ENCODE measurements around the gene CCSER2.

CCSER2 gene

DNA sequence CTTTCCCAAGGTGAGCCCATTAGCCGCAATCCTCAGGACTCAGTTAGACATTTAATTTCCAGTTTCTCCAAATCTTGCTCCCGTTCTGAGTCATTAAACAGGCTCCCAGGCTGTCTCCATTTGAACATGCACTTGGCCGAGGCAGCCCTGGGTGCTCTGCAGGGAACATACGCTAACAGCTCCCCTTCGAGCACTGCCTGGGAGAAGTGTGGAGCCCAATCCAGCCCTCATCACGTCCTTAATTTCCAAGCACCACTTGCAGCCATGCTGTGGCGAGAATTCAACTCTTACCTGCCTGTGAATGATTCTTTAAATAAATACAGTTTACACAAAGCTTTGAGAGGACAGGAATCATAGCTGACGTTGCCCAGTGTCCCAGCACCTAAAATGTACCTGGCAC is 218.2 kb downstream of the CCSER2 start:
- Histone ChIP-seq H3K36me3 (ENCODE audit: control insufficient read depth in 1 of 2, insufficient read depth in 2 of 2, low read depth in 1 of 2, low read length in 2 of 2) (no peaks in the 10 kb centered on the region), H3K4ac (ENCODE audit: low read depth in 1 of 2, low read length in 2 of 2) (no peak overlapping the region), H2BK5ac (ENCODE audit: low read depth, low read length, poor library complexity, severe bottlenecking) (no peak overlapping the region), H3K79me1 (replicated peaks; ENCODE audit: low read length, poor library complexity, severe bottlenecking) (no peaks in the 10 kb centered on the region), H3K4me2 (ENCODE audit: low read length, poor library complexity, severe bottlenecking) (no peak overlapping the region), H2BK120ac (ENCODE audit: low read depth, low read length) (no peak overlapping the region), H3K18ac (ENCODE audit: low read depth in 1 of 2, low read length in 2 of 2) (no peak overlapping the region), H4K91ac (ENCODE audit: low read length) (no peak overlapping the region), H2BK15ac (ENCODE audit: low read depth, poor library complexity, severe bottlenecking) (no peak overlapping the region), H2AK5ac (ENCODE audit: low read length, severe bottlenecking) (no peak overlapping the region), H3K27ac (ENCODE audit: low read length, poor library complexity, severe bottlenecking) (no peak overlapping the region), H4K8ac (ENCODE audit: low read length) (no peak overlapping the region), H3K27me3 (ENCODE audit: control insufficient read depth in 1 of 2, insufficient read depth in 1 of 2, low read length in 2 of 2) (peaks cover 27 to 32% of the 10 kb centered on the region in 2 experiments), H3K14ac (ENCODE audit: low read length in 2 of 2) (no peak overlapping the region), H3K4me1 (ENCODE audit: control insufficient read depth, insufficient read depth, low read depth, low read length) (no peaks in the 10 kb centered on the region), H3K4me3 (ENCODE audit: insufficient read depth in 1 of 2, low read depth in 1 of 2, low read length in 2 of 2) (no peak overlapping the region), H2AFZ (ENCODE audit: low read depth, low read length) (no peak overlapping the region), H3K9me3 (ENCODE audit: control insufficient read depth, low read length) (no peaks in the 10 kb centered on the region), H3K23ac (ENCODE audit: low read length in 2 of 2) (no peak overlapping the region), H2BK12ac (ENCODE audit: low read length in 2 of 2) (no peak overlapping the region), H3K9ac (ENCODE audit: low read length) (no peak overlapping the region)
- 78% methylated on average over 7 of the region's 8 CpGs for WGBS
- DNase-seq = no peak

DNA sequence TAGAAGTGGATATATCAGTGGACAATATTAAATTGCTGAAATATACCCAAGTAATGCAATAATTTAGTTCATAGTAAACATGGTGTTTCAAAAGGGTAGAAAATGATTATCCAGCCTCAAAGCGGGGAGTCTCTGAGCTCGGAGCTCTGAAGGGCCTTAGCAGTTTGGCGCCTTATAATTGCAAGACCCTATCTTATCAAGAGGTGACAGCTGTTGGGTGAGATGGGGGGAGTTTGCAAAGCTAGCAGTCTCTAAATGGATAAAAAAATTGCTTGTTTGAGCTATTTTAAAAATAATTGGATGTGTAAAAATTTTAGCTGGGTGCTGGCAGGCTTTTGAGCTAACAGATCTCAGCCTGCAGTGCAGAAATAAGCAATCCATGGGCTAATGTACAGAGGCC is 219.2 kb downstream of the CCSER2 start:
- no peak overlapping the region for H3K9ac ChIP-seq (ENCODE audit: low read length)
- no peak overlapping the region for H2BK120ac ChIP-seq (ENCODE audit: low read depth, low read length)
- H3K27ac ChIP-seq (ENCODE audit: low read length, poor library complexity, severe bottlenecking) = no peak overlapping the region
- no peak overlapping the region for H3K4me2 ChIP-seq (ENCODE audit: low read length, poor library complexity, severe bottlenecking)
- no peaks in the 10 kb centered on the region for H3K4me1 ChIP-seq (ENCODE audit: control insufficient read depth, insufficient read depth, low read depth, low read length)
- H2BK15ac ChIP-seq (ENCODE audit: low read depth, poor library complexity, severe bottlenecking) = no peak overlapping the region
- H3K4ac ChIP-seq (ENCODE audit: low read depth in 1 of 2, low read length in 2 of 2) = no peak overlapping the region
- no peak overlapping the region for H2BK5ac ChIP-seq (ENCODE audit: low read depth, low read length, poor library complexity, severe bottlenecking)
- no peak overlapping the region for H2AFZ ChIP-seq (ENCODE audit: low read depth, low read length)
- H3K18ac ChIP-seq (ENCODE audit: low read depth in 1 of 2, low read length in 2 of 2) = no peak overlapping the region
- no peaks in the 10 kb centered on the region for H3K9me3 ChIP-seq (ENCODE audit: control insufficient read depth, low read length)
- H3K4me3 ChIP-seq (ENCODE audit: insufficient read depth in 1 of 2, low read depth in 1 of 2, low read length in 2 of 2) = no peak overlapping the region
- no peak for DNase-seq
- no peak overlapping the region for H2AK5ac ChIP-seq (ENCODE audit: low read length, severe bottlenecking)
- no peaks in the 10 kb centered on the region for H3K79me1 ChIP-seq (replicated peaks; ENCODE audit: low read length, poor library complexity, severe bottlenecking)
- no peak overlapping the region for H2BK12ac ChIP-seq (ENCODE audit: low read length in 2 of 2)
- no peak overlapping the region for H4K91ac ChIP-seq (ENCODE audit: low read length)
- peaks cover 27 to 41% of the 10 kb centered on the region in 2 experiments for H3K27me3 ChIP-seq (ENCODE audit: control insufficient read depth in 1 of 2, insufficient read depth in 1 of 2, low read length in 2 of 2)
- 77% methylated on average over 3 of the region's 3 CpGs for WGBS
- no peaks in the 10 kb centered on the region for H3K36me3 ChIP-seq (ENCODE audit: control insufficient read depth in 1 of 2, insufficient read depth in 2 of 2, low read depth in 1 of 2, low read length in 2 of 2)
- H3K14ac ChIP-seq (ENCODE audit: low read length in 2 of 2) = no peak overlapping the region
- no peak overlapping the region for H4K8ac ChIP-seq (ENCODE audit: low read length)
- no peak overlapping the region for H3K23ac ChIP-seq (ENCODE audit: low read length in 2 of 2)

DNA sequence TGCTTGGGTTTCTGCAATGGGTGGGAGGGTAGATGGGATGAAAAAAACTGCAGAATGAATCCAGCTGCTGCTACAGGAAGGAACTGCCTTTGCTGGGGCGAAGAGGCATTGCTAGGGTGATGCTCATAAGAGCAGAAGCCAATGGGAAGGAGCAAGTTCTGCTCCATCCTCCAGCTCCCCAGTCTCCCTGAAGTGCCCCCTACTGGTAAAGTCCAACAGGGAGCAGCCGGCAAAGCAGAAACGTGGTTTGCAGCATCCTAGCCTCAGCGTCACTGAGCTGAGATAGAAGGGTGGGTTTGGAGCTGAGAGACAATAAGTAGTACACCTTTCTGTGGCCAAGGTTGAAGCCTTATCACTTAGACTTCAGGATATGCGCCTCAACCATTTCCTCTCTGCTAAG is 220.5 kb downstream of the CCSER2 start:
- Histone ChIP-seq H3K4me1 (ENCODE audit: control insufficient read depth, insufficient read depth, low read depth, low read length) (no peaks in the 10 kb centered on the region), H3K9me3 (ENCODE audit: control insufficient read depth, low read length) (no peaks in the 10 kb centered on the region), H3K4ac (ENCODE audit: low read depth in 1 of 2, low read length in 2 of 2) (no peak overlapping the region), H2BK120ac (ENCODE audit: low read depth, low read length) (no peak overlapping the region), H2BK12ac (ENCODE audit: low read length in 2 of 2) (no peak overlapping the region), H3K4me3 (ENCODE audit: insufficient read depth in 1 of 2, low read depth in 1 of 2, low read length in 2 of 2) (no peak overlapping the region), H4K91ac (ENCODE audit: low read length) (no peak overlapping the region), H3K23ac (ENCODE audit: low read length in 2 of 2) (no peak overlapping the region), H2AFZ (ENCODE audit: low read depth, low read length) (no peak overlapping the region), H3K9ac (ENCODE audit: low read length) (no peak overlapping the region), H2BK15ac (ENCODE audit: low read depth, poor library complexity, severe bottlenecking) (no peak overlapping the region), H2BK5ac (ENCODE audit: low read depth, low read length, poor library complexity, severe bottlenecking) (no peak overlapping the region), H3K27ac (ENCODE audit: low read length, poor library complexity, severe bottlenecking) (no peak overlapping the region), H4K8ac (ENCODE audit: low read length) (no peak overlapping the region), H3K18ac (ENCODE audit: low read depth in 1 of 2, low read length in 2 of 2) (no peak overlapping the region), H3K36me3 (ENCODE audit: control insufficient read depth in 1 of 2, insufficient read depth in 2 of 2, low read depth in 1 of 2, low read length in 2 of 2) (no peaks in the 10 kb centered on the region), H3K79me1 (replicated peaks; ENCODE audit: low read length, poor library complexity, severe bottlenecking) (no peaks in the 10 kb centered on the region), H3K4me2 (ENCODE audit: low read length, poor library complexity, severe bottlenecking) (no peak overlapping the region), H3K14ac (ENCODE audit: low read length in 2 of 2) (no peak overlapping the region), H3K27me3 (ENCODE audit: control insufficient read depth in 1 of 2, insufficient read depth in 1 of 2, low read length in 2 of 2) (peaks cover 27 to 41% of the 10 kb centered on the region in 2 experiments), H2AK5ac (ENCODE audit: low read length, severe bottlenecking) (no peak overlapping the region)
- DNase-seq = no peak
- WGBS = 57% methylated on average over 5 of the region's 5 CpGs

DNA sequence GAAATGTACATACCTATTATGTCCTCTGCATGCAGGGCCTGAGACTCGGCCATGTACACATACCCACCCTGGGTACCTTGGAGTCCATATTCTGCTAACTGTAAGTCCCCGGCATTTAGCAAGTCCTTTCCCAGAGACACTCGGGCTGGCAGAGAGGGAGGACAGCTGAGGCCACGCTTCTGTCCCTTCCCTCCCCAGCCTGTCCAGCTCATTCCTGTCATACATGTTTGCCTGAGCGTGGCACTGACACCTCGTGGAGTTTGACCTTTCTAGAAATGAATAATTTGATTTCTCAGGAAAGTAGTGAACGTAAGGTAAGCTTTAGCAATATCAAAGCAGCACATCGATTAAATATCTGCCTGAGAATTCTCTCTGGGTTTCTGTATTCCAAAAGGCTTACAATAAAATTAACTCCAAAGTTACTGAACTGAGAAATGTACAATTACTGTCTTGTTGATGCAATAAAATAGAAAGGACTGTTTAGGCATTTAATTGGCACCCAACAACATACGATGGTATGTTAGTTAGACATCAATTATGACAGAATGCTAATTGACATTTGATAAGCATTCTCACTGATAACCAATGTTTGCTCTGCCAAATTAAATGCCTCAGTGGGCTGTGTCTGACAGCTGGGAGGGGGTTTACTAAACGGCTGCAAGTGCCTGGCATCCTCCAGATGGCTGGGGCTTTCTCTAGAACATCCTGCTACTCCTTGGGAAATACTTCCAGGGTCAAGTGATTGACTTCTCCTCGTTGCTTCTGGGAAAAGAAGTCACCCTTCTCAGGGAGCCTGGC is 221.2 kb downstream of the CCSER2 start:
- Histone ChIP-seq H3K9ac (ENCODE audit: low read length) (no peak overlapping the region), H3K14ac (ENCODE audit: low read length in 2 of 2) (no peak overlapping the region), H3K4me3 (ENCODE audit: insufficient read depth in 1 of 2, low read depth in 1 of 2, low read length in 2 of 2) (no peak overlapping the region), H2BK15ac (ENCODE audit: low read depth, poor library complexity, severe bottlenecking) (no peak overlapping the region), H3K18ac (ENCODE audit: low read depth in 1 of 2, low read length in 2 of 2) (no peak overlapping the region), H4K91ac (ENCODE audit: low read length) (no peak overlapping the region), H4K8ac (ENCODE audit: low read length) (no peak overlapping the region), H3K27me3 (ENCODE audit: control insufficient read depth in 1 of 2, insufficient read depth in 1 of 2, low read length in 2 of 2) (peaks cover 27 to 41% of the 10 kb centered on the region in 2 experiments), H3K36me3 (ENCODE audit: control insufficient read depth in 1 of 2, insufficient read depth in 2 of 2, low read depth in 1 of 2, low read length in 2 of 2) (no peaks in the 10 kb centered on the region), H2BK120ac (ENCODE audit: low read depth, low read length) (no peak overlapping the region), H2BK12ac (ENCODE audit: low read length in 2 of 2) (no peak overlapping the region), H3K4me2 (ENCODE audit: low read length, poor library complexity, severe bottlenecking) (no peak overlapping the region), H3K79me1 (replicated peaks; ENCODE audit: low read length, poor library complexity, severe bottlenecking) (no peaks in the 10 kb centered on the region), H2AK5ac (ENCODE audit: low read length, severe bottlenecking) (no peak overlapping the region), H3K27ac (ENCODE audit: low read length, poor library complexity, severe bottlenecking) (no peak overlapping the region), H3K4ac (ENCODE audit: low read depth in 1 of 2, low read length in 2 of 2) (no peak overlapping the region), H3K4me1 (ENCODE audit: control insufficient read depth, insufficient read depth, low read depth, low read length) (no peaks in the 10 kb centered on the region), H3K23ac (ENCODE audit: low read length in 2 of 2) (no peak overlapping the region), H2AFZ (ENCODE audit: low read depth, low read length) (no peak overlapping the region), H2BK5ac (ENCODE audit: low read depth, low read length, poor library complexity, severe bottlenecking) (no peak overlapping the region), H3K9me3 (ENCODE audit: control insufficient read depth, low read length) (no peaks in the 10 kb centered on the region)
- WGBS = 69% methylated on average over 8 of the region's 11 CpGs
- DNase-seq = no peak
